ENCODE measurements around the gene TRAPPC2B.

The TRAPPC2B gene

DNA sequence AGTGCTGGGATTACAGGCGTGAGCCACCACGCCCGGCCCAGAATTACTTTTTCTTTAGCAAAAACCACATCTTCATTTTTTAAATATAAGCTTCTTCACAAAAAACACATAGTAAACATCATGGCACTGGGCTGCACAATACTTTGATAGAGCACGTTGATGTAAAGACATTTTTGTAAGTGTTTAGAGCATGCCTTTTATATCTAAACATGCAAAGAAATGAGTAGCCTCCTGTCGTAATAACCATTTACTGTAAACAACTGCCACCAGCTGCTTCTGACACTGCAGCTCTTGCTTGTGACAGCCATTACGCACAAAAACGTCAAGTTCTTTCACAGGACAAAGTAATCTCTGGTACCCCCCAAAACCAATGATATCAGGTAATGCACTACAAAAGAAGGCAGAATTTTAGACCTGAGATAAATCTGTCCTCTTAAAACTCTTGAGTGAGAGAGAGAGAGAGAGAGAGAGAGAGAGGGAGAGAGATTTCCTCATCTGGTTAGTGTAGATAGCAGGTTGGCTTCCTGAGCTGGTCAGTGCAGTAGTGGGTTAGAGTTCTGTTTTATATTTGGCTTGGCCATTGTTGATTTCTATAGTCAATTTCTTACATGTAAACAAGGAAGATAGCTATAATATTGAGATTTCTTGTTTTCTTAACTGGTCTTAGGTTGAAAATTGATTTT, 19.6 kb downstream of the TRAPPC2B start:
- Mint-ChIP-seq H3K9me3 (peaks cover 62% of the 10 kb centered on the region), H3K27me3 (ENCODE audit: low read depth) (no peaks in the 10 kb centered on the region), H3K36me3 (ENCODE audit: low read depth) (peaks cover 12% of the 10 kb centered on the region)

DNA sequence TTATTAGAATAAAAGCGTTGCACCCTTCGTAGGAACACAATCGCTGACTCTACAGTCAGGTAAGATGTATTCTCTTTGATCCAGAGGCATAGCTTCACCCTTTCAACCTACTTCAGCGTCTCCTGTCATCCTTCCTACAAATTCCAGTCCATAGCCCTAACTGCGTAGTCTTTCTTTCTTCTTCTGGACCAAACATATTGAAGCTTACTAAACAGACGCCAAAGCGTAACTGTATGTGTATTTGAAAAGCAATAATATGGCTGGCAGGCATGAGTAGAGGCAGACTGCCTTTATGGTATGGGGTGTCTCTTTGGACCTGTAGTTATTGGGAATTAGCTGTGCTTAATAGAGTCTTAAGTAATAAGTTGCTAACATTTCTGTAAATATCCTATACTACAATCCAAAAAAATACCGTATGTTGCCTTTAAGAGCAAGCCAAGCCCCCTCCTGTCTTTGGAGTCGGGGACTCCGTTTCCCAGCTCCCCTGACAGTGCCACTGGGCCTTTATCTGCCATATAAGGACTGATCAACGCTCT, 25.9 kb downstream of the TRAPPC2B start:
- Mint-ChIP-seq H3K27ac (peak overlapping the region; percentile 97), H3K36me3 (ENCODE audit: low read depth) (peaks cover 36% of the 10 kb centered on the region), H3K27me3 (ENCODE audit: low read depth) (no peaks in the 10 kb centered on the region), H3K4me1 (ENCODE audit: low read depth) (peaks cover 18% of the 10 kb centered on the region), H3K9me3 (peaks cover 54% of the 10 kb centered on the region), H3K4me3 (peak overlapping the region; percentile 95)
- DNase-seq (ENCODE audit: low spot score) = no peak

More for the DNA sequence above, 19.6 kb downstream of the TRAPPC2B start:
- Mint-ChIP-seq H3K27ac (no peak overlapping the region), H3K4me3 (no peak overlapping the region), H3K4me1 (ENCODE audit: low read depth) (no peaks in the 10 kb centered on the region)
- DNase-seq (ENCODE audit: low spot score) = no peak

- peak; percentile 95 for DNase-seq (ENCODE audit: low spot score)
- Mint-ChIP-seq H3K9me3 (peaks cover 57% of the 10 kb centered on the region), H3K36me3 (ENCODE audit: low read depth) (peaks cover 43% of the 10 kb centered on the region), H3K27me3 (ENCODE audit: low read depth) (no peaks in the 10 kb centered on the region), H3K4me3 (peak within 1 kb of the TSS; percentile 95), H3K4me1 (ENCODE audit: low read depth) (peaks cover 19% of the 10 kb centered on the region), H3K27ac (peak within 1 kb of the TSS; percentile 97)
Observed at GRCh38 chr19:57389730-57390598, 26.6 kb downstream of the TRAPPC2B start, which contains the start of gene ZNF548. Gene ZNF548 (plus strand): TSS chr19:57389854. CDS start chr19:57390100, 246 bp downstream.

DNA sequence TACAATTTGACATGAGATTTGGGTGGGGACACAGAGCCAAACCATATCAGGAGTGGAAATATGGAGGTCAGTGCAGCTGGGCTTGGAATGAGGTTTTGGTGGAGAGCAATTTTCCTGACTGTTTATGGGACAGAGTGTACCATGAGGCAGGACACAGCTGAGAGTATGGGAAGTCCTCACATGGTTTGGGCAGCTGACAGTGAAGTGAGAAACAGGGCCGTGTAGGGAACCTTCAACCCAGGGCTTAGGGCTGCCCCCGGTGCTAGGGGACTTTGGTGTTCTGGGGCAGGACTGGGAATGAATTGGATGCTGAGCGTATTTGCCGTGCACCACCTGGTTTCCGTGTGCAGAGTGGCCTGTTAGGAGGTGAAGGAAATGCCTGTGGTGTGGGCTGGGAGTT, 32.4 kb downstream of the TRAPPC2B start:
- peaks cover 68% of the 10 kb centered on the region for H3K9me3 Mint-ChIP-seq
- peaks cover 8% of the 10 kb centered on the region for H3K4me1 Mint-ChIP-seq (ENCODE audit: low read depth)
- DNase-seq (ENCODE audit: low spot score) = no peak
- no peak overlapping the region for H3K27ac Mint-ChIP-seq
- no peak overlapping the region for H3K4me3 Mint-ChIP-seq
- H3K27me3 Mint-ChIP-seq (ENCODE audit: low read depth) = no peaks in the 10 kb centered on the region
- peaks cover 85% of the 10 kb centered on the region for H3K36me3 Mint-ChIP-seq (ENCODE audit: low read depth)

GRCh38 chr19:57398868-57399267, 35.5 kb downstream of the TRAPPC2B start:
- Mint-ChIP-seq H3K9me3 (peaks cover 82% of the 10 kb centered on the region), H3K4me3 (no peak overlapping the region), H3K36me3 (ENCODE audit: low read depth) (peaks cover 69% of the 10 kb centered on the region), H3K27ac (no peak overlapping the region), H3K4me1 (ENCODE audit: low read depth) (peaks cover 2% of the 10 kb centered on the region), H3K27me3 (ENCODE audit: low read depth) (no peaks in the 10 kb centered on the region)
- DNase-seq (ENCODE audit: low spot score) = no peak

GRCh38 chr19:57403737-57404563, 40.6 kb downstream of the TRAPPC2B start:
- Mint-ChIP-seq H3K27ac (no peak overlapping the region), H3K36me3 (ENCODE audit: low read depth) (peaks cover 18% of the 10 kb centered on the region)

GRCh38 chr19:57406516-57407123, 43.3 kb downstream of the TRAPPC2B start:
- H3K4me1 Mint-ChIP-seq (ENCODE audit: low read depth) = peaks cover 14% of the 10 kb centered on the region
- H3K9me3 Mint-ChIP-seq = peaks cover 29% of the 10 kb centered on the region
- peaks cover 2% of the 10 kb centered on the region for H3K36me3 Mint-ChIP-seq (ENCODE audit: low read depth)
- no peak overlapping the region for H3K4me3 Mint-ChIP-seq
- H3K27me3 Mint-ChIP-seq (ENCODE audit: low read depth) = no peaks in the 10 kb centered on the region
- peak; percentile 39 for DNase-seq (ENCODE audit: low spot score)
- no peak overlapping the region for H3K27ac Mint-ChIP-seq

More at GRCh38 chr19:57403737-57404563, 40.6 kb downstream of the TRAPPC2B start:
- peaks cover 4% of the 10 kb centered on the region for H3K4me1 Mint-ChIP-seq (ENCODE audit: low read depth)
- H3K27me3 Mint-ChIP-seq (ENCODE audit: low read depth) = no peaks in the 10 kb centered on the region
- peaks cover 39% of the 10 kb centered on the region for H3K9me3 Mint-ChIP-seq
- DNase-seq (ENCODE audit: low spot score) = no peak
- no peak overlapping the region for H3K4me3 Mint-ChIP-seq

- Mint-ChIP-seq H3K9me3 (peaks cover 31% of the 10 kb centered on the region), H3K4me1 (ENCODE audit: low read depth) (peaks cover 17% of the 10 kb centered on the region), H3K27me3 (ENCODE audit: low read depth) (no peaks in the 10 kb centered on the region), H3K27ac (peak within 1 kb of the TSS; percentile 81), H3K4me3 (peak within 1 kb of the TSS; percentile 95), H3K36me3 (ENCODE audit: low read depth) (peaks cover 32% of the 10 kb centered on the region)
- DNase-seq (ENCODE audit: low spot score) = peak; percentile 91
Observed at GRCh38 chr19:57410877-57411671, 47.7 kb downstream of the TRAPPC2B start, which contains the start of gene ZNF17. Gene ZNF17 (plus strand): TSS chr19:57411161. CDS start chr19:57413616, 2,455 bp downstream.
